Cerebellar cortex (tissue), 1 donor: Measurements from ENCODE around the gene FBXO30.

Experiments used
- DNase-seq: peaks from one replicate; pipeline ENCODE4 v3.0.0-alpha.2; 2015; ENCODE audit warnings: low spot score

Gene FBXO30

GRCh38 chr6:145816392-145816791 lies 1.8 kb upstream of the FBXO30 start:
- DNase-seq: peak; percentile 14

GRCh38 chr6:145815309-145816274 lies 997 bp upstream of the FBXO30 start:
- peak; percentile 39 for DNase-seq

GRCh38 chr6:145814035-145814500 lies 527 bp downstream of the FBXO30 start:
- DNase-seq: no peak

- DNase-seq: peak; percentile 56
Measured at GRCh38 chr6:145813285-145814034, 1.1 kb downstream of the FBXO30 start.

- no peak for DNase-seq
Measured at GRCh38 chr6:145811741-145812140, 2.9 kb downstream of the FBXO30 start.

GRCh38 chr6:145809785-145810184 lies 4.8 kb downstream of the FBXO30 start:
- no peak for DNase-seq

- DNase-seq: no peak
Measured at GRCh38 chr6:145809211-145809610, 5.4 kb downstream of the FBXO30 start.

- DNase-seq: no peak
Measured at GRCh38 chr6:145808239-145808638, 6.4 kb downstream of the FBXO30 start.

- no peak for DNase-seq
Measured at GRCh38 chr6:145802141-145802540, 12.5 kb downstream of the FBXO30 start.

- no peak for DNase-seq
Measured at GRCh38 chr6:145801021-145801420, 13.6 kb downstream of the FBXO30 start.

GRCh38 chr6:145798530-145798929 lies 16.1 kb downstream of the FBXO30 start:
- no peak for DNase-seq

- DNase-seq: no peak
Measured at GRCh38 chr6:145789443-145789842, 25.2 kb downstream of the FBXO30 start.

GRCh38 chr6:145787688-145788087 lies 26.9 kb downstream of the FBXO30 start:
- DNase-seq: no peak

GRCh38 chr6:145784683-145785082 lies 29.9 kb downstream of the FBXO30 start:
- no peak for DNase-seq

- no peak for DNase-seq
Measured at GRCh38 chr6:145783796-145784195, 30.8 kb downstream of the FBXO30 start.

GRCh38 chr6:145772846-145773245 lies 41.7 kb downstream of the FBXO30 start:
- DNase-seq: no peak

- no peak for DNase-seq
Measured at GRCh38 chr6:145765449-145765848, 49.1 kb downstream of the FBXO30 start.

GRCh38 chr6:145763742-145764141 lies 50.9 kb downstream of the FBXO30 start:
- DNase-seq: no peak

- no peak for DNase-seq
Measured at GRCh38 chr6:145761584-145761983, 53.0 kb downstream of the FBXO30 start.

- DNase-seq: no peak
Measured at GRCh38 chr6:145758113-145758512, 56.5 kb downstream of the FBXO30 start.

- no peak for DNase-seq
Measured at GRCh38 chr6:145756170-145756662, 58.4 kb downstream of the FBXO30 start.

GRCh38 chr6:145755682-145756081 lies 58.9 kb downstream of the FBXO30 start:
- no peak for DNase-seq

- no peak for DNase-seq
Measured at GRCh38 chr6:145752638-145753037, 62.0 kb downstream of the FBXO30 start.
